GM12878 (cell line): ENCODE results near the gene DDX56.

ENCODE experiments used
- CEBPB ChIP-seq, 2 experiments: fragments of 150-350 bp in 1 of 2; IDR thresholded peaks; 2 replicates each; pipeline ENCODE4 v1.6.1; 2012 to 2014; ENCODE audit warnings: low read depth in 2 of 2, low read length in 2 of 2, borderline replicate concordance in 1 of 2, inconsistent platforms in 1 of 2
- HDAC2 ChIP-seq: fragments of 200-600 bp; sonication (generic); IDR thresholded peaks from 2 replicates; pipeline ENCODE4 v1.6.1; 2017
- HDGF ChIP-seq: fragments of 450-650 bp; IDR thresholded peaks from 2 replicates; pipeline ENCODE4 v1.6.1; 2016; ENCODE audit warnings: antibody characterized with exemption
- RBBP5 ChIP-seq: fragments of 200-600 bp; sonication (generic); conservative IDR thresholded peaks from 2 replicates; pipeline ENCODE4 v1.6.1; 2016
- RCOR1 ChIP-seq: conservative IDR thresholded peaks from 2 replicates; pipeline ENCODE4 v1.6.1; 2012; ENCODE audit warnings: low read depth, low read length, improper control_type of control experiment
- SIX5 ChIP-seq: IDR thresholded peaks from 2 replicates; pipeline ENCODE4 v1.6.1; 2011; ENCODE audit warnings: mild to moderate bottlenecking, low read depth, low read length, moderate library complexity; ENCODE audit not compliant: severe bottlenecking
- ZNF24 ChIP-seq: fragments of 450-650 bp; IDR thresholded peaks from 2 replicates; pipeline ENCODE4 v1.6.1; 2017; ENCODE audit warnings: antibody characterized with exemption, mild to moderate bottlenecking
- TF ChIP-seq, protein P1 (sequence below): IDR thresholded peaks from 2 replicates; pipeline ENCODE4 v1.6.1; 2012; ENCODE audit warnings: low read depth, low read length, improper control_type of control experiment
- TF ChIP-seq, protein P2 (sequence below), 3 experiments: IDR thresholded peaks in 2 of 3; conservative IDR thresholded peaks in 1 of 3; 2 replicates each; pipeline ENCODE4 v1.5.1; 2011; ENCODE audit warnings: low read depth in 3 of 3, low read length in 3 of 3, mild to moderate bottlenecking in 3 of 3, control low read depth in 2 of 3, moderate library complexity in 2 of 3, inconsistent platforms in 1 of 3, mixed read lengths in 1 of 3; ENCODE audit not compliant: control insufficient read depth in 2 of 3, insufficient read depth in 1 of 3; ENCODE audit errors: extremely low read depth in 1 of 3
- TF ChIP-seq, protein P3 (sequence below): IDR thresholded peaks from 2 replicates; pipeline ENCODE4 v1.6.1; 2011; ENCODE audit warnings: borderline replicate concordance, low read depth, mild to moderate bottlenecking, moderate library complexity, low read length; ENCODE audit not compliant: insufficient read depth, poor library complexity, severe bottlenecking

DNA sequence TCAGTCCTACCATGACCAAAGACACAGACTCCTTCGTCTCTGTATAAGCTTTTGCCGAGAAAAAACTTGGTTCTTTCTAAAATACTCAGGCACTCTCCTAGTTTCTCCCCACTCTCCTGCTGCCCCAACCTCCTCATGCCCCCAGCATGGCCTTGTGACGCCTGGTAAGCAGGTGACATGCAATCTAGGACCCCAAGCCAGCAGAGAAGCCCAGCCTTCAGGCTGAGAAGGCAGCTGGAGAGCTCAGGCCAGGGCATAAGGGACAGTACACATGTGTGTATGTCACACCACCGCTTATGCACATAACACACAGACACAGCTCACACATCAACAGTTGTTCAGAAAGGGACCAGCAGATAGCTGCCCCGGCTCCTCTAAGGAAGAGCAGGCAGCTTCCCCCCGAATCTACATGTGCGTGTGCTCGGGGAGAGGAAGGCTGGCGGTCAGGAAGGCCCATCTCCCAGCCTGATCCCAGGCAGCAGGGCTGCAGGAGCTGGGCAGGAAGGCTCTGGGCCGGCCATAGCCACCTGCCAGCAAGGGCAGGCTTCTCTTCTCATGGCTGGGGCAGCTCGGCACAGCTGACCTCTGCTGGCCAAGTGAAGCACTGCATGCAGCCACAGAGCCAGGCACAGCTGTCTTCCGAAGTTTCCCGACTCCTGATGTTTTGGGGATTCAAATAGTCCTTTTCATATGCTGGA, 8.5 kb downstream of the DDX56 start:
- TF ChIP-seq HDAC2 (no peak), RBBP5 (no peak), HDGF (peak; percentile 84; the same call in 1 of the 2 replicates), SIX5 (no peak), RCOR1 (no peak), CEBPB (IDR thresholded peaks at IDR 0.05; ENCODE audit: borderline replicate concordance in 1 of 2, low read depth in 2 of 2, low read length in 2 of 2) (no peak), ZNF24 (no peak)
- TF ChIP-seq, protein P1, sequence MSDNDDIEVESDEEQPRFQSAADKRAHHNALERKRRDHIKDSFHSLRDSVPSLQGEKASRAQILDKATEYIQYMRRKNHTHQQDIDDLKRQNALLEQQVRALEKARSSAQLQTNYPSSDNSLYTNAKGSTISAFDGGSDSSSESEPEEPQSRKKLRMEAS, result no peak
- TF ChIP-seq, protein P2, sequence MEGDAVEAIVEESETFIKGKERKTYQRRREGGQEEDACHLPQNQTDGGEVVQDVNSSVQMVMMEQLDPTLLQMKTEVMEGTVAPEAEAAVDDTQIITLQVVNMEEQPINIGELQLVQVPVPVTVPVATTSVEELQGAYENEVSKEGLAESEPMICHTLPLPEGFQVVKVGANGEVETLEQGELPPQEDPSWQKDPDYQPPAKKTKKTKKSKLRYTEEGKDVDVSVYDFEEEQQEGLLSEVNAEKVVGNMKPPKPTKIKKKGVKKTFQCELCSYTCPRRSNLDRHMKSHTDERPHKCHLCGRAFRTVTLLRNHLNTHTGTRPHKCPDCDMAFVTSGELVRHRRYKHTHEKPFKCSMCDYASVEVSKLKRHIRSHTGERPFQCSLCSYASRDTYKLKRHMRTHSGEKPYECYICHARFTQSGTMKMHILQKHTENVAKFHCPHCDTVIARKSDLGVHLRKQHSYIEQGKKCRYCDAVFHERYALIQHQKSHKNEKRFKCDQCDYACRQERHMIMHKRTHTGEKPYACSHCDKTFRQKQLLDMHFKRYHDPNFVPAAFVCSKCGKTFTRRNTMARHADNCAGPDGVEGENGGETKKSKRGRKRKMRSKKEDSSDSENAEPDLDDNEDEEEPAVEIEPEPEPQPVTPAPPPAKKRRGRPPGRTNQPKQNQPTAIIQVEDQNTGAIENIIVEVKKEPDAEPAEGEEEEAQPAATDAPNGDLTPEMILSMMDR (IDR thresholded peaks at IDR 0.05 in 2 of 3, conservative IDR thresholded peaks at IDR 0.05 in 1 of 3; ENCODE audit: control insufficient read depth in 2 of 3, extremely low read depth in 1 of 3, insufficient read depth in 1 of 3, low read depth in 3 of 3, low read length in 3 of 3), result peak; percentile 94 to 97 (median 97); a peak in 5 of 6 replicates
- TF ChIP-seq, protein P3, sequence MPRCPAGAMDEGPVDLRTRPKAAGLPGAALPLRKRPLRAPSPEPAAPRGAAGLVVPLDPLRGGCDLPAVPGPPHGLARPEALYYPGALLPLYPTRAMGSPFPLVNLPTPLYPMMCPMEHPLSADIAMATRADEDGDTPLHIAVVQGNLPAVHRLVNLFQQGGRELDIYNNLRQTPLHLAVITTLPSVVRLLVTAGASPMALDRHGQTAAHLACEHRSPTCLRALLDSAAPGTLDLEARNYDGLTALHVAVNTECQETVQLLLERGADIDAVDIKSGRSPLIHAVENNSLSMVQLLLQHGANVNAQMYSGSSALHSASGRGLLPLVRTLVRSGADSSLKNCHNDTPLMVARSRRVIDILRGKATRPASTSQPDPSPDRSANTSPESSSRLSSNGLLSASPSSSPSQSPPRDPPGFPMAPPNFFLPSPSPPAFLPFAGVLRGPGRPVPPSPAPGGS, result no peak
